HG02981 (cell line): ENCODE results near the gene NEDD8.

Experiments
- ATAC-seq: cut with Tn5 transposase; IDR thresholded peaks from one replicate; pipeline ENCODE4 v1.9.1; 2021; ENCODE audit warnings: mild to moderate bottlenecking, moderate library complexity; ENCODE audit not compliant: unreplicated experiment

The NEDD8 gene

DNA sequence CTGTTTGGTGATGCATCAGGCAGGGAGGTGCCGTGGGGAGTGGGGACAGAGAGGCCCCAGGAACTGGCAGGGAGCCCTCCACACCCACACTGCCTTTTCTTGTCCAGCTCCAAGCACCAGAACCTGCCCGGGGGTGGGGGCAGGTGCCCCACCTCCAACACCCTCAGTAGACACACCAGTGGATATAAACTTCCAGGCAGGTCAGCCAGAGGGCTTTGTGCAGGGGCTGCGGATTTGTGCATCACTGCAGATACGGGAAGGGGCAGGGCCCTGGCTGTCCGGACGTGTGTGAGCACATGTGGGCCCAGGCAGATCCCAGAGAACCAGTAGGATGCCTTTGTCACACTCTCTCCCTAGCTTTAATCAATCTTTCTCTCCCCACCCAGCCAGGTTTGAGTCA, 32.1 kb upstream of the NEDD8 start:
- no peak for ATAC-seq

DNA sequence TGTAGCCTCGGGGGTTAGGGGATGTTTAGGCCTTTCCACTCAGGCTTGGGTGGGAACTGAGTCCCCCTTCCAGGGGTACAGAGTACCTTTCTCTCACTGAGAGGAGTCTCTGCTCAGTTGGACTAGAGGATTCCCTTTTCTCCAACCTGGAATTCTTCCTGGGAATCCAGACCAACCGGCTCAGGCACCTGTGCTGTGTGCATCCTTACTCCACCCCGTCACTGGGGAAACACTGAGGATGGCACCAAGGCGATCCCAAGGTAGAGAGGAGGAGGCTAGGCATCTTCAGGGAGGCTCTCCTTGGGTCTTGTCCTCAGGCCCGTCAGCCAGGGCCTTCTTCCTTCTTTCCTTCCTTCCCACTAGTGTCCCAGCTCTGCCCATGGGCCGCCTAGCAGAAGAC, 31.7 kb upstream of the NEDD8 start:
- ATAC-seq: no peak

DNA sequence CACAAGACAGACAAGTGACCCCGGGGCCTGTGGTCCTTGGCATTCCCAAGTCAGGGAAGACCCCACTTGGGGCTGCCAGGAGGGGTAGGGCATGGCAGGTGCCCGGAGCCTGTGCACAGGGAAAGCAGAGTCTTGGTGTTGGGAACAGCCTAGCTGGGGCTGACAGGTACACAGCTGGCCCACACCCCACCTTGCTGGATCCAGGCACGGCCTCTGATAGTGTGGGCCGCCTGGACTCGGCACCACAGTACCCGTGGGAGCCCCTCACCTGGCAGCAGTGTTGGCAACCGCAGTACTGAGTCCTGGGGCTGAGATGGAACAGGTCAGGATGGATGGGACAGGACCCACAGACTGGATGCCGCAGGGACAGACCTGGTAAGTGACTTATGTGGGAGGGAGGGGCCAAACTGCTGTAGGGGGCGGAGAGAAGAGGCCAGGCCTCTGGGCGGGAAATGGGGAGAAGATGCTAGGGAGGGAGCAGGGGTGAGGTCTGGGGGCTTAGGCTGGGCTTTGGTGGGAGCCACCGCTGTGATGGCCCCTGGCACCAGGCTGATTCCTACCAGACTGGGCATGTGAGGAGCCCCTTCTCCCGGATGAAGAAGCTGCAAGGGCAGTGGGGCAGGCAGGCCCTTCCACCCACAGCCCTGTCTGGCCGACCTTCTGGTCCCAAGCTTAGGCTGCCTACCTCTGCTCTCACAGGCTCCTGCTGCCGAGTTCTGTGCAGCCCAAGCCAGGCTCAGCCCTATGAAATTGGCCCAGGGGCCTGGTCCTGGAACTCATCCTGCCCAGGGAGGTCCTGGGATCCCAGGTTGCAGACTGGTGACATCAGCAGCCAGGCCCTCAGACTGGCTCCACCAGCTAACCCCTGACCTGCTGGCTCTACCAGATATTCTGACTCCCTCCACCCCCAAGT, 30.9 kb upstream of the NEDD8 start, which contains the start of gene TGM1:
Gene TGM1 (minus strand): TSS at position 357 of the 913 bp plus-strand sequence. CDS start 825 bp downstream, outside the sequence.
- no peak for ATAC-seq

DNA sequence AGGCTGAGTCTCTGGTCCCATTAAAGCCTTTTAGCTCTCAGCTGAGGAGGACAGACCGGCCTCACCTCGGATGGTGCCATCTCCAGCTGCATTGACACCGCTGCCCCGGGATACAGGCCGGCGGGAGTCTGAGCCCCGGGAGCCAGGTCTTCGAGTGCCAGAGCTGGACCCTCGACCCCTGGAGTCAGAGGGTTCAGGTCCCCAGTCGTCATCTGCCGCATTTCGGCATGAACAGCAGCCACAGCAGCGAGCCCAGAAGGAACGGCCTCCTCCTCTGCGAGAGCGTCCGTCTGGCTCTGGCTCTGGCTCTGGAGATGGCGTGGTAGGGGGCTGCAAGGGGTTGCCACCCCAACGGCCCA, 29.8 kb upstream of the NEDD8 start:
- ATAC-seq: no peak

DNA sequence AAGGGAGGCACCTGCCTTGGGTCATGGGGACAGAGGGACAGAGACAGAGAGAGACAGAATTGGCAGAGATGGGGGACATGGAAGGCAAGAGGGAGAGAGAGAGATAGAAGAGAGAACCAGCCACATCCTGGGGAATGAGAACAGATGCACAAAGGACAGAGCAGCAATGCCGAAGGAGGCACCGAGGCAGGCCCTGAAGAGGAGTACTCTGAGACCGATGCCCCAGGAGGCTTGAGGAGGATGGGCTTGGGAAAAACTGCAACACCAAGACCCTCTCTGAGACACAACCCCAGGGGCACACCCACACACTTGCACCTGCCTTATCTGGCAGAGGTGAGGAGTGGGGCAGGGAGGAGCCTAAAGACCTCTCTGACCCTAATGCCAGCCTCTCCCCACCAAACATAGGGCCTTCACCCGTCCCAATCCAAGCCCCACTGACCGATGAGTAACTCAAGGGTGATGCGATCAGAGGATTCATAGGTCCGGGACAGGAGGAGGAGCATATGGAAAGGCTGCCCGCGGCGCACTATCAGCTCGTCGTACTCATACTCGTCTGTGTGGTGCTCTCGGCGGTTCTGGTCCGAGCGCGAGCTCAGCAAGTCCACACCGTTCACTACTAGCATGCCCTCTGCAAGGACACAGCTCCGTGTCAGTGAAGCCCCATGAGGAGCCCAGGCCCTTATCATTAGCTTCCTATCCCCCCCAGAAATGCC, 29.2 kb upstream of the NEDD8 start:
- ATAC-seq: no peak

DNA sequence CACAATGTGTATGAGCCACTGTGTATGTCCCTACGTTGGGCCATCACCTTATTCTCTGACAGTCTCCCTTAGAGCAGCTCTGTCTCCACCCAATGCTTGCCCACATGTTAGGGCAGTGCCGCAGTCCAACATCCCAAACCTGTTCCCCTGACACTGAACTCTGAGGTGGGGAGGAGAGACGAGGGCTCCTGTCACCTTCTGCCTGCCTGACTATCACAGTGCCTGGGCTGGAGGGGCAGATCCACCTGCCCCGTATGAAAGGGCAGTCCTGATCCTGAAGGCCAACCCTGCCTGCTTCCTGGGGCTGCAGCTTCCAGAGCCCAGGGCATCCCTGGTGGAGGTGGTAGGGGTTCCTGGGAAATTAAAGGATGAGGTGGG, 28.6 kb upstream of the NEDD8 start:
- ATAC-seq: no peak

DNA sequence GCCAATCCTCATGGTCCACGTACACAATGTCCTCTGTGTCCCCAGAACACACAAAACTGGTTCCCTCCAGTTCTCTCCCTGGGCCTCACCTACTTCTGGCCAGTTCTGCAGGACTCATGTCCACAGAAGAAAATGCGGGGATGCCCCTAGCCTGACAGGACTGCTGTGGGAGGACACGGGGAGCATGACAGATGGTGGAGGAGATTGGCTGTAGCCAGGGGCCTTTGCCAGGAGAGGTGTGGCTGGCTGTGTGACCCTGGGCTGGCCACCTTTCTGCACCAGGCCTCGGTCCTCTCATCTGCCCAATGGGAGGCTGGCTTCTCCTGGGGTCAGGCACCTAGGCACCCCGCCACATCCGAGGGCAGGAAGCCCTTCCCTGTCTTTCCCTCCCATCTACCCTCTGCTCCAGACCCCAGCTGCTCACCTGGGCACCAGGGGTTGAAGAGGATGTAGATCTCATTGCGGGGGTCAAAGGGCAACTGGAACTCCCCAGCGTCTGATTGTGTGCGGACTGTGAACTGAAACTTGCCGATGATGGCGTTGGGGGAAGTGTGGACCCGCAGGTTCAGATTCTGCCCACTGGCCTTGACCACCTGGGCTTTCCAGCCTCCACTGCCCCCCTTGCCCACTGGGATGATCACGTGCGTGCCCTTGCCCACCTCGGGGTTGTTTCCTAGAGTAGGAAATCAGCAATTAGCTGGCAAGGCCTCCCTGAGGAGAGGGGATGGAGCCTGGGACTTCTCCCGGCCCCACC, 28.0 kb upstream of the NEDD8 start:
- ATAC-seq: no peak

DNA sequence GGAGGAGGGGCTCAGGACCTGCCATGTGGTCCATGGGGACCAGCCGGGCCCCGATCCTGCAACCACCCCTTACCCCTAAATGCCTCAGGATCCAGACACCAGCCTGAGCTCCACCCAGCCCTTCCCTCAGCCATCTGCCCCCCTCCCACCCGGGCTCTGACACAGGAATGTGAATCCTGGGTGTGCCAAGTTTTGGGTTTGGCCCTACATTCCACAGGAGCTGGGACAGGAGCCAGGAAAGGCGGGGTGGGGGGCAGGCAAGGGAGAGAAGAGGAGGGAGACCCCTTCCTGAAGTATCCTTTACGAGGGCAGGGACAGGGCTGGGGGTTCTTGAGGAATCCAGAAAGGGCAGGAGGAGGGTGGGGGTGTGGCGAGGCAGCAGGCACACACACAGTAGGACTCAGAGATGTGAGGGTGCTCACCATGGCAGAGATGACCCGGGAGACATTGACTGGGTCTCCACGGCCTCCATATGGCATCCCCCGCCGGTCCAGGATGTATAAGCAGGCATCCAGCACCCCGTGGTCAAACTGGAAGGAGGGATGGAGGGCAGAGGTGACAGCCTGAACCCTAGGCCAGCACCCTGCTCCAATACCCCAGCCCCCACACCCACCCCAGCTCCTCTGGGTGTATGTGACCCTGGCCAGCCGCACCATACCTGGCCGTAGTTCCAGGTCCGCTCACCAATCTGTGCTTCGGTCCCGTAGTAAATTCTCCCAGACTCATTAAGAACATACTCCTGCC, 27.3 kb upstream of the NEDD8 start:
- no peak for ATAC-seq

DNA sequence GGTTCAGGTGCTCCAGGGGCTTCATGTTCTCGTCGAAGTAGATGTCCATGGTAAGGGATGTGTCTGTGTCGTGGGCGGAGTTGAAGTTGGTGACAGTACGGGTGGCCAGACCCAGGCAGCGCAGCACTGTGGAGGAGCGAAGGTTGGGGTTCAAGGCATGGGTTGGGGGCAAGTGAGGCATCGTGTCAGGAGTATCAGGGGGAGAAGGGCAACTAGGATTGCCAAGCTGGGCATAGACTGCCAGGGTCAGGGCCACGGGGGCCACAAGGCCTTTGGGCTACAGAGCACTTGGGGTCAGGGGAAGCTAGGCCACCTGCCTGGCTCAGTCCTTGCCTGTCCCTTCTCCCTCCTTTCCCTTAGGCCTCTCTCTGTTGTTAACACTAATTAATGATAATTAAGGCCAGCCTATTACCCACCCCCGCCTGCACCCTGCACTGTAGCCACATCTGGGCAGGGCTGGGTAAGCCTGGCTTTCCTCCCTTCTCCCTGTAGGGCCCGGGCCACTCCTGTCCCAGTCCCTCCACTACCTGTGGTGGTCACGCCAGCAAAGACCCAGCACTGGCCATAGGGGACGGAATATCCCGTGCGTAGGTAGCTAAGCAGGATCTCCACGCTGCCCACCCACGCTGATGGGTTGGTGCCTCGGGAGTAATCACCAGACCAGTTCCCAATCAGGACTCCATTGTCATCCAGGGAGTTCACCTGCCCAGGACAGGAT, 26.5 kb upstream of the NEDD8 start:
- no peak for ATAC-seq

DNA sequence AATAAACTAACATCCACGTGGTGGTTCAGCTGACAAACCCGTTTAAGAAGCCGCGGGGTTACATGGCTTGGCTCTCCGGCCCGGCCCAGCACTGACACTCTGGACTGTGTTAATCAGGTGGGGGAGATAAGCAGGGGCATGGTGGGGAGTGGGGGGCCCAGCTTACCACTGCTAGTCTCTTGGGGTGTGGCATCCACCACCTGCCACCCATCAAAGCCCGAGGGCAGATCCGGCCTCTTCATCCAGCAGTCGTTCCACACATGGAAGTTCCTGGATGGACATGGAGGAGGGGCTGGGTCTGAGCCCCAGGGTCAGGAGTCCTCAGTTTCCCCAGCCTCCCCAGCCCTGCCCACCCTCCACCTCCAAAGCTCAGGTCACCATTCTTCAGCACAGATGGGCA, 26.0 kb upstream of the NEDD8 start:
- ATAC-seq: no peak

DNA sequence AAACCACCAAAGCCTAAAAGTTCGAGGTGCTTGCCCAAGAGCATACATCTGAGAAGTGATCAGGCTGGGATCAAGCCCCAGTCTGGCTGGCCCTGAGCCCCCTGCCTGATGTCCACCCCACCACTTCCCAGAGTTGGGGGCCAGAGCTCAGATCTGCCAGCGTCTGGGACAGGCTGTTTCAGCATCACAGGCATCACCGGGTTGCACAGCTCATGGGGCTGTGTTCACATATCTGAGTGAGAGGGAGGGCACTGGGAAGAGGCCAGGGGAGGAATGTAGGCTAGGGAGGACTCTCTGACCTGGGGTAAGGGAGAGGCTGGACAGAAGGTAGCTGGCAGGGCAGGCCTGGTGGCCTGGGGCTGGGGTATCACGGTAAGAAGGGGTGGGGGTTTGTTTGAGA, 24.8 kb upstream of the NEDD8 start:
- no peak for ATAC-seq

DNA sequence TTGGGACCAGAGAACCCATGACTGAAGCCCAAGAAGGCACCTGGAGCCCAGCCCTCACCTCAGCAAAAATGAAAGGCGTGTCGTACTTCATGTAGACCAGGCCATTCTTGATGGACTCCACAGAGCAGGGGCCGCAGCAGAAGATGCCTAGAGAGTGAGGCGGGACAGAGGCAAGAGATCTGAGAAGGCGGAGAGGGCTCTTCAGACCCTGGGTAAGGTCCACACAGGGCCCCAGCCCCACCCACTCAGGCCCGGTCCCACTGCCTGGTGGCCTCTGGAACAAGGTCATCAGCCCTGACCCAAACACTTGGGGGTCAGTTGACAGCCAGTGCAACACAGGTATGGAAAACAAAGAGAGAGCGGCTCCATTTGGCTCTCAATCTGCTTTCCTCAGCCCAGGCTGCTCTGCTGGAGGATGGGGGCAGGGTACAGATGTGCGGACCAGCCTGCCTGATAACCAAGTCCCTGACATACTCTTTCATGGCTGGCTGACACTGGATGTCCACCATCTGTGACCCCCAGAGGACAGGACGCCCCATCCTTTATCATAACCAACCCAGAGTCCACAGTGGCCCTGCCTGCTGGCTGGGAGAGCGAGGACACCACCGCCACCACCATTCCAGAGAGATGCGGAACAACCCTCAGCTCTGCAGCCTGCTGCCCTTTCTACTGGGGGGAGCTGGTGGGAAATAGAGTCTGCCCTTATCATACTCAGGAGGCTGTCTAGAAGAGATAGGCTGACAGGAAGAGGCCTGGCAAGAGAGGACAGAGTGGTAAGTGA, 24.0 kb upstream of the NEDD8 start:
- ATAC-seq: no peak

DNA sequence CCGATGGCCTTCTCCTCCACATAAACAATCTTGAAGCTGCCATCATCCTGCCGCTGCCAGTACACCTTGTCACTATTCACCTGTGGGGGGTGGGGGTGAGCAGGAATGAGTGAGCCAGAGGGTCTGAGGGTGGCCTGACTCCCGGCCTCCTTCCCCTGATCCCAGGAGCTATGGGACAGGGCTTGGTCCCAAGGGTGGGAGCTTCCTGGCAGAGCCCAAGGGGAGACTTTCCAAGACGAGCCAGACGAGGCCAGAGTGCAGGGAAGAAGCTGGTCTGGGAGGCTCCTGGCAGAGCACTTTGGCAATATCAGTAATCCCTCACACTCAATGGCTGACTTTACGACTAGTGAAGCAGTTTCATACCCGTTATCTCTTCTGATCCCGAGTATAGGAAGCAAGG, 23.3 kb upstream of the NEDD8 start:
- ATAC-seq: no peak

DNA sequence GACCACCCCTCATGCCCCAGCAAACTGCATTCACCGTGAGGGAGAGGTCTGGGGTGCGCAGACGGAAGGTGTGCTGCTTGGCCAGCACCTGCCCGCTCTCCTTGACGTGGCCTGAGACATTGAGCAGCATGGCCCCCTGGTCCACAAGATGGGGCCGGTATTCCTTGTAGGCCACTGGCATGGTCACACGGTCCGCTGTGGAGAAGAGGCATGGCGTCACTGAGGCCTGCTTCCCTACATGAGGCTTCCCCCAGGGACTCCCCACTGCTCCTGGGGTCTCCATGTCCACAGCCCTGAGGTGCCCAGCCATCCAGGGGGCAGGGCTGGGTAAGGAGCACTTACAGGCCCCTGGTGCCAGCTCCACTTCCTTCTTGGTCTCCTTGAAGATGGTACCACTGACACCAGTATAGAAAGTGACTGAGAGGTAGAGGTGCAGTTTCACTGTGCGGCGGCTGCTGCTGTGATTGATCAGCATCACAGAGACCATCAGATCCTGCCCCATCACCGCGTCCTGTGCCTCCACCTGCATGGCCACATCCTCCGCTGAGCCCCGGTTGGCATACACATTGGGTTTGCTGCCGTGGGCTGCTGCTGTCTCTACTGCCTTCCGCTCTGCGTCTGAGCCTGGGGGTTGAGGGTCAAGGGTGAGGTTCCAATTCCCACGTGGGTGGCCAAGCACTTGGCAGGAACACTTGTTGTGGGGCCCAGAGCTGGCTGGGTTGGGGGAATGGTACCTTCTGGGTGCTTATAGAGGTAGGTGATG, 22.6 kb upstream of the NEDD8 start:
- ATAC-seq: no peak

DNA sequence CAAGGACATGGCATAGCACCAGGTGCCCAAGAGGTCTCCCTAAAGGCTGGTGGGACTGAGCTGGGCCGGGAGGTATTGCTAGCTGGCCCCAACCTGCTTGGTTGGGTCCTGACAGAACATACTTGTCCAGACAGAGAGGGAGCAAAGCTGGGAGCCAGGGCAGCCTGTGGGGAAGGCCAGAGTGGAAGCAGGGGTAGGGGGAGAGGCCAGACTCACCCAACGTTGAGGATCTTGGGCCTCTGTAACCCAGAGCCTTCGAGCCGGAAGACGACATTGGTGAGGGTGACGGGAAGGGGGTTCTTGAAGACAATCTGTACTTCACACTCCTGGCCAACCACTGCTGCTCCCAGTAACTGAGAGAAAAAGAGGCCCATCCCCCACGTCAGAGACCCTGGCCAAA, 21.8 kb upstream of the NEDD8 start:
- ATAC-seq: no peak

DNA sequence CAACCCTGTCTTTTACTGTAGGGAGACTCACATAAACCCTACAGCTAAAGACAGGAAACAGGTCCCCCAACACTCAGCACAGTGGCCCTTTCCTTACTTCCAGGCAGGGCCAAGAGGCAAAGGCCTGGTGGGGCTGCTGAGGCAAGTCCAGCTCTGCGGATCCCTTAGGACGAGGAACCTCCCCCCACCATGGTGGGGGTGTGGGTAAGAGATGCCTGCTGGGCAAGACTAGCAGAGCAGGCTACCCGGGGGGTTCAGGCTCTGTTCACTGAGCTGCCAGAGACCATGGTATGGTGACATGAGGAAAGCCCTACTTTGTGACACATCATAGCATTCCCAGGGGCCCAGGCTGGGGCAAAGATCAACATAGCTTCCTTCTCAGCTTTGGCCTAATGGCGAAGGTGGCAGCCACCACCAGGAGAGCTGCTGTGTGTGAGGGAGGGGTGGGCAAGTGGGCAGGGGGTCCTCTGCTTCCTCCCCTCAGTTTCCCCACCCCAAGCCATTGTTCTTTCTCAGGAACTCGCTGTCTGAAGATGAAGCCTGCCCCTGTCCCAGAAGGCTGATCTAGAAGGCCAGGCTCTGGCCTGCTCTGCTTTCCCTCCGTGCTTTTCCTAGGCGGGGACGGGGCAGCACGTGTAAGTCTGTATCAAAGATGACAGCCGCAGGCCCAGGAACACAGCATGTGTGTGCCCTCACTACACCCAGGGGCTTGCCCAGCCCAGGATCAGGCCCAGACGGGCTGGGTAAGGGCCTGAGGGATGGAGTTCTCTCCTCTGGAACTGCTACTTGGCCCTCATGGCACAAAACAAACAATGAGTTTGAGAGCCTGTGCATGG, 20.3 kb upstream of the NEDD8 start:
- no peak for ATAC-seq

DNA sequence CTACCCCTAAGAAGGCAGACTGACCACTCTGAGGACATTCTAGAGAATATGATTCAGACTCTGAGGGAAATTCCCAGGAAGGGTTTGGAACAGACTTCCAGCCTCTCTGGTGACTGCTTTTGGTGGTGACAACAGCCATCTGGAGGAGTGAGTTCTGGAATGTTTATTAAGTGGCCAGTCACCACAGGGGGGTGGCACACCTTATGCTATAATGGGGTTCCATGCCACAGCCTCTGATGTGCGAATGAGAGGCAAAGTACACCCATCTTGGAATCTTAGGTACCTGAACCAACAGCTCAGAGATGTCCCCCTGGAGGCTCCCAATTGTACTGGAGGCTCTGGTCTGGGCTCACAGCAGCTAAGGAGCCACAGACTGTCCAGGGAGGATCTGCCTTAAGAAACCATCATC, 19.7 kb upstream of the NEDD8 start:
- ATAC-seq: no peak

DNA sequence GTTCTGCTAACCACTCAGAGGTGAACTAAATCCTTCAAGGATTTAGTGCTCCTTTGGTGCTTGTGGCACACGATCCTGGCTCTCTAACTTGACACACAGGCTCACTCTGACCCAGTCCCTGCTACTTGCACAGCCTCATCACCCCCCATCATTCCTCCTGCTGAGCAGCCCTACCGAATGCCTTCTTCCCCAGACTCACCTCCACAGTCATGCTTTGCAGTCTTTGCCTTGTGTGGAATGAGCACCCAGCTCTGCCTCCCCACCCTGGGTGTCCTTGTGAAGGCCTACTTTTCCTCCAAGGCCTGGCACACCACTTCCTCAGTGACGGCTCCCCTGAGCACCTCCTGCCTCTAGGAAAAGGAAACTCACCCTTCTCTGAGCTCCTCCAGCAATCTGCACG, 18.2 kb upstream of the NEDD8 start:
- ATAC-seq: no peak
